MM.1S (cell line): Measurements from ENCODE around the gene PCYT1B.

Experiments
- CTCF ChIP-seq: fragments of 300-600 bp; sonication (generic); IDR thresholded peaks from 2 replicates; pipeline ENCODE4 v1.5.1; 2016; ENCODE audit warnings: antibody characterized with exemption, low read length, mixed read lengths
- EZH2 ChIP-seq: fragments of 300-600 bp; sonication (generic); optimal IDR thresholded peaks from 2 replicates; pipeline ENCODE3; 2017; ENCODE audit warnings: low read depth, mild to moderate bottlenecking, antibody characterized with exemption, low read length, mixed read lengths

DNA sequence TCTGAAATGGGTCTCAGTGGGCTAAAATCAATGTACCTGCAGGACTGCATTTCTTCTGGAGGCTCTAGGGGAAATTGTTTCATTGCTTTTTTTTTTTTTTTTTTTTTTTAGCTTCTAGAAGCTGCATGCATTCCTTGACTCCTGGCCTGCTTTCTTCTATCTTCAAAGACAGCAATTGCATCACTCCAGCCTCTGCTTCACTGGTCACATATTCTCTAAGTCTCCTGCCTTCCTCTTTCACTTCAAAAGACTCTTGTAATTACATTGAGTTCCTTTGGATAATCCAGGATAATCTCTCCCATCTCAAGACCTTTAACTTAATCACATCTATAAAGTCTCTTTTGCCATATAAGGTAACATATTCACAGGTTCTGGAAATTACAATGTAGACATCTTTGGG lies 11.3 kb upstream of the PCYT1B start:
- TF ChIP-seq CTCF (no peak), EZH2 (no peak)
